DMS53 treated with DMSO at 0.1 percent for 48 hours (cell line): ENCODE data around the gene GNB3.
A peak's percentile ranks its signal among the peaks of the same experiment; 100 is the strongest.
"Not testable (repeated sequence)": the region's sequence is repeated elsewhere in the genome, so short reads cannot be mapped to it uniquely, and the experiment has no call there.

ENCODE experiments used
- DNase-seq: peaks from one replicate; lab custom pipeline; 2025; ENCODE audit not compliant: unreplicated experiment; lab: John Stamatoyannopoulos, UW

The GNB3 gene

DNA sequence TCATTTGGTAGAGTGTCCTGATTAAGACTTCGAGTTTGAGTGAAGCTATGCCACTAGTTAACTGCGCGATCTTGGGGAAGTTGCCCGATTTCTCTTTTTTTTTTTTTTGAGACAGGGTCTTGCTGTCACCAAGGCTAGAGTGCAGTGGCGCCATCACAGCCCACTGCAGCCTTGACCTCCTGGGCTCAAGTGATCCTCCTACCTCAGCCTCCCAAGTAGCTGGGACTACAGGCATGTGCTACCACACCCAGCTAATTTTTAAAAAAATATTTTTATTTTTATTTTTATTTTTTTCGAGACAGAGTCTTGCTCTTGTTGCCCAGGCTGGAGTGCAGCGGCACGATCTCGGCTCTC, 33.3 kb downstream of the GNB3 start:
- DNase-seq, result not testable (repeated sequence)

DNA sequence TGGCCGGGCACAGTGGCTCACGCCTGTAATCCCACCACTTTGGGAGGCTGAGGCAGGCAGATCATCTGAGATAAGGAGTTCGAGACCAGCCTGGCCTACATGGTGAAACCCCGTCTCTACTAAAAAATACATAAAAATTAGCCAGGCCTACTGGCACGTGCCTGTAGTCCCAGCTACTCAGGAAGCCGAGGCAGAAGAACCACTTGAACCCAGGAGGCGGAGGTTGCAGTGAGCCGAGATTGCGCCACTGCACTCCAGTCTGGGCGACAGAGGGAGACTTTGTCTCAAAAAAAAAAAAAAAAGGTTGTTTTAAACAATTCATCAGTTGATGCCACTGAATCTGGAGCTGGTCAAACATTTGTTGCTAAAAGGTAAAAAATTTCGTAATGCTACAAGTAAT, 39.1 kb downstream of the GNB3 start:
- DNase-seq, result not testable (repeated sequence)

DNA sequence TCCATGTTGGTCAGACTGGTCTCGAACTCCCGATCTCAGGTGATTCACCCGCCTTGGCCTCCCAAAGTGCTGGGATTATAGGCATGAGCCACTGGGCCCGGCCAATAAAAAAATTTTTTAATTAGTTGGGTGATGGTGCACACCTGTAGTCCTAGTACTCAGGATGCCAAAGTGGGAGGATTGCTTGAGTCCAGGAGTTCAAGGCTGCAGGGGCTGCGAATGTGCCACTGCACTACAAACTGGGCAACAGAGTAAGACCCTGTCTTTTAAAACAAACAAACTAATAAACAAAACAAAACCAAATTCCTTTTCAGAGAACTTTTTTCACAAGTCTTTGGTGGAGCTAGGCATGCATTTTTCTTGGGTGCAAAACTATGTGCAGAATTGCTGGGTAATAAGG, 42.5 kb downstream of the GNB3 start:
- DNase-seq, result no peak

DNA sequence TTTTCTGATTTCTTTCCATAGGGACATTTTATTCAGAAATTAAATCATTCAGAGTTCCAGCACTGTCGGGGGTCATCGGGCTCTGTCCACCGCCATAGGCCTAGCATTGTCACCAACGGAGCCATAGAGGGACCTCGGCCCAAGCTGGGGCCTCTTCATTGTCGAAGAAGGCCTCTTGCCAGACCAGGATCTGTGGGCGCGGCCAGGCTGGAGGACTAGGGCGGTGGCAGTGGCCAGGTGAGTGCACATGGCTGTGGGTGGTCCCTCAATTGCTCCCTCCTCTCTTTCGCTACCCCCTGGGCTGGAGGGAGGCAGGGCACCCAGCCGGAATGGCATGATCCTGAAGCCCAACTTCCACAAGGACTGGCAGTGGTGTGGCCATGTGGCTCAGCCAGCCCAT, 43.0 kb downstream of the GNB3 start:
- no peak for DNase-seq

DNA sequence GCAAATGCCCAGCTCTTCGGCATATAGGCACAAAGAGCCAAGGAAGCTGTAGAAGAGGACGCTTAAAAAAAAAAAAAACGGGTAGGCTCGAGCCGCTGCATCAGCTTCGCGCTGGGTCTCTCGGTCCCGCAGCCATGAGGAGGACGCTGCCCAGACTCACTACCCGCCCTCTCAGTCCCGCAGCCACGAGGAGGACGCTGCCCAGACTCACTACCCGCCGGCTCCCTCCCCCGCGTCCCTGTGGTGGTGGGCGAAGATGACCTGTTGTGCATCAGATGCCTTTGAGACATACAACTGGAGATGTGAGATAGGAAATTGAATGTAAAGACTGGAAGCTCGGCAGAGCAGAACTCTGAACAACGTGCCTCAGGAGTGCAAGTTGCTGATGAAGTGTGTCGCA, 43.8 kb downstream of the GNB3 start:
- no peak for DNase-seq

DNA sequence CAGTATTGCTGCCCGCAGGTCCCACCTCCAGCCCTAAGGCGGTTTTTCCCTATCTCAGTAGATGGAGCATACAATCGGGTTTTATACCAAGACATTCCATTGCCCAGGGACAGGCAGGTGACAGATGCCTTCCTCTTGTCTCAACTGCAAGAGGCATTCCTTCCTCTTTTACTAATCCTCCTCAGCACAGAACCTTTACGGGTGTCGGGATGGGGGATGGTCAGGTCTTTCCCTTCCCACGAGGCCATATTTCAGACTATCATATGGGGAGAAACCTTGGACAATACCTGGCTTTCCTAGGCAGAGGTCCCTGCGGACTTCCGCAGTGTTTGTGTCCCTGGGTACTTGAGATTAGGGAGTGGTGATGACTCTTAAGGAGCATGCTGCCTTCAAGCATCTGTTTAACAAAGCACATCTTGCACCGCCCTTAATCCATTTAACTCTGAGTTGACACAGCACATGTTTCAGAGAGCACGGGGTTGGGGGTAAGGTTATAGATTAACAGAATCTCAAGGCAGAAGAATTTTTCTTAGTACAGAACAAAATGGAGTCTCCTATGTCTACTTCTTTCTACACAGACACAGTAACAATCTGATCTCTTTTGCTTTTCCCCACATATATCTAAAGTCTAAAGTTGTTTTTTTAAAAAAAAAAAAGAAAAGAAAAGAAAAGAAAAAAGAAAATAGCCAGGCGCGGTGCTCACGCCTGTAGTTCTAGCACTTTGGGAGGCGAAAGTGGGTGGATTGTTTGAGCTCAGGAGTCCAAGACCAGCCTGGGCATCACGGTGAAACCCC, 45.7 kb downstream of the GNB3 start:
- not testable (repeated sequence) for DNase-seq

DNA sequence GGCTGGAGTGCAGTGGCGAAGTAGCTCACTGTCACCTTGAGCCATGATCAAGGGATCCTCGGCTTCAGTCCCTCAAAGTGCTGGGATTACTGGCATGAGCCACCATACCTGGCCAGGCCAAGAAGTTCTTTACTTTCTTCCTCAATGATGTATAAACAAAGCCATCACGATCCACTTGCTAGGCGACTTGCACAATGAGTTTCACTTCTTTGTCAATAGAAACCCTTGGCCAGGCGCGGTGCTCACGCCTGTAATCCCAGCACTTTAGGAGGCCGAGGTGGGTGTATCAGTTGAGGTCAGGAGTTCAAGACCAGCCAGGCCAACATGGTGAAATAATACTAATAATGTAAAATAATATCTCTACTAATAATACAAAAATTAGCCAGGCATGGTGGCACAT, 46.7 kb downstream of the GNB3 start:
- DNase-seq, result no peak

DNA sequence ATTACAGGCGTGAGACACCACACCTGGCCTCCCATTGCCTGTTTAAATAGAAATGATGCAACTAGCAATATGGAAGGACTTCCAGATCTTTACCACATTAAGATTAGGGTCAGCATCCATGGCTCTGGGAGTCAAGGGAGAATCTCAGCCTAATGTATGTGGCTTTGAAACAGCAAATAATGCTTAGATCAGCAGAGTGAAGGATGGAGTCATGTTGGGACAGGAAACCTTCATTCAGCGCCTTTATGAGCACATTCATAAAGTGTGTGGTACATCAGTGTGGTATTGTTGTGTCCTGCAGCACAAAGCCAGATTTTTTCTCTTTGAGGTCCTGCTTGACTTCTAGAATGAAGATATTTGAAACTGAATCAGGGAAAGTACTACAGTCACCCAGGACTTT, 47.6 kb downstream of the GNB3 start:
- no peak for DNase-seq

DNA sequence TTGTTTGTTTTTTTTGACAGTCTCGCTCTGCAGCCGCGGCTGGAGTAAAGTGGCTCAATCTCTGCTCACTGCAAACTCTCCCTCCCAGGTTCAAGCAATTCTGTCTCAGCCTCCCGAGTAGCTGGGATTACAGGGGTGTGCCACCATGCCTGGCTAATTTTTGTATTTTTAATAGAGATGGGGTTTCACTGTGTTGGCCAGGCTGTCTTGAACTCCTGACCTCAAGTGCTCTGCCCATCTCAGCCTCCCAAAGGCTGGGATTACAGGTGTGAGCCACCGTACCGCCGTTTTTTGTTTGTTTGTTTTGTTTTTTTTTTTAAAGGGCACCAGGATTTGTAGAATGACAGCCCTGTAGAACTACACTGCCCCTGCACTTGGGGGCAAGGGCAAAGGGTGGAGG, 48.1 kb downstream of the GNB3 start:
- DNase-seq, result not testable (repeated sequence)

DNA sequence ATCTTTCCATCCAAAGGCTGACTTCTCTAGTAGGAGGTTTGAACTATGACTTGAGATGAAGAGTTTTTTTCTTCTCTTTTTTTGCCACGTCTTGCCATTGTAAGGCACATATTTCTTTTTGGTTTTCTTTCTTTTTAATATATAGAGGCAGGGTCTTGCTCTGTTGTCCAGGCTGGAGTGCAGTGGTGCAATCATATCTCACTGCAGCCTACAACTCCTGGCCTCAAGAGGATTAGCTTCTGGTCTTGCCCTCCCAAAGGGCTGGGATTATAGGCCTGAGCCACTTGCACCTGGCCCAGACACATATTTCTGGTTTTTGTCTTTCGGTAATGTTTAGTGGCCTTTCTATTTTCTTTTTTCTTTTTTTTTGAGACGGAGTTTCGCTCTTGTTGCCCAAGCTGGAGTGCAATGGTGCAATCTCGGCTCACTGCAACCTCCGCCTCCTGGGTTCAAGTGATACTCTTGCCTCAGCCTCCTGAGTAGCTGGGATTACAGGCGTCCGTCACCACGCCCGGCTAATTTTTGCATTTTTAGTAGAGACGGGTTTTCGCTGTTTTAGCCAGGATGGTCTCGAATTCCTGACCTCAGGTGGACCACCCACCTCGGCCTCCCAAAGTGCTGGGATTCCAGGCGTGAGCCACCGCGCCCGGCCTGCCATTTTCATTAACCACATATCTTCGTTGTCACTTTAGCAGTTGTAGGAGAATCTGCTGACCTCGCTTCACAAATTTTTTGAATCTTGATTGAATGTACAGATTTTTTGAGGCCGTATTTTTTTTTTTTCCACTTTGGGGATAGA, 49.2 kb downstream of the GNB3 start:
- not testable (repeated sequence) for DNase-seq

DNA sequence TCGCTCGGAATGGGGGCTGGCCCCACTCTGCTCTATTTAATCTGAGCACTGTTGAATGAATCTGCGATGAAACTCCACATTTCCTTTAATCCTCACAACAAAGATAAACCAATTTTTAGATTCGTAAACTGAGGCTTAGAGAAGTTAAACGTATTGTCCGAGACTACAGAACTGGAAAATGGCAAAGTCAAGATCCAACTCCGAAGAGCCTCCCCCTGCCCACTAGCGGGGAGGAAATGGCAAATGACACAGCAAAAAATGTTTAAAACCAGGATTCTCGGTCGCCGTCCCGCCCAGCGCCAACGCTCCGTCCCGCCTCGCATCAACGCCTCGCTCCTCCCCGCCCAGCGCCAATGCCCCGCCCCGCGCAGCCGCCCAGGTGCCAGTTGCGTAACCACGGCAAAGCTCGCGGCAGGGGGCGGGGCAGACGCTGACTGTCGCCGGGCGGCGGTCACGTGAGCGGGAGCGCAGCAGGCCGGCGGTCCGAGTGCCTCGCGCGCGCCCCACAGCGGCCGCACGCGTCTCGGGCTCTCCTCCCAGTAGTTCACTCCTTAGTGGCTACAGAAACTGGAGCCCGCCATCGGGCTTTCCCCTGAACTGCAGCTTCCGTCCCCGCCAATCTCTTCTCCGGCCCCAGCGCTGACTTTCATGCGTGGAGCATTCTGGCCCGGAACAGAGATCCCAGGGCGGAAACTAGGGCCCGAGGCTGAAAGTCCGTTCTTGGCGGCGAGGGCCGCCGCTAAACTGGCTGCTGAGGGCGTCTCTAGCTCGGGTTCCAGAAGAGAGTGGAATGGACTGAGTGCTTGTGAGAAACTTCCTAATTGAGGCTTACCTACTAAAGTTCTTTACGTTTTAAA, 50.3 kb downstream of the GNB3 start:
- DNase-seq, result peak; percentile 100

DNA sequence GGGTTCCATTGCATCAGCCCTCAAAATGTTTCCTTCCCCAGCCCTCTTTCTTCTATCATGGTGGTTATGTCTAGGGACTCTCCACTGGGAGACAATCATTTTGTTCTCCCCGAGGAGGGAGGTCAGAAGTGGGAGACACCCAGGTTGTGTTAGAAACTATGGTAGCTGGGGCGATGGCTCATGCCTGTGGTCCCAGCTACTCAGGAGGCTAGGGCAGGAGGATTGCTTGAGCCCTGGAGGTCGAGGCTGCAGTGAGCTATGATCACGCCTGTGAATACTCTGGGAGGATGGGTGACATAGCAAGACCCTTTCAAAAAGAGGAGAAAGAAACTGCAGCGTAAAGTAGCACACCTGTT, 50.9 kb downstream of the GNB3 start:
- DNase-seq, result no peak

DNA sequence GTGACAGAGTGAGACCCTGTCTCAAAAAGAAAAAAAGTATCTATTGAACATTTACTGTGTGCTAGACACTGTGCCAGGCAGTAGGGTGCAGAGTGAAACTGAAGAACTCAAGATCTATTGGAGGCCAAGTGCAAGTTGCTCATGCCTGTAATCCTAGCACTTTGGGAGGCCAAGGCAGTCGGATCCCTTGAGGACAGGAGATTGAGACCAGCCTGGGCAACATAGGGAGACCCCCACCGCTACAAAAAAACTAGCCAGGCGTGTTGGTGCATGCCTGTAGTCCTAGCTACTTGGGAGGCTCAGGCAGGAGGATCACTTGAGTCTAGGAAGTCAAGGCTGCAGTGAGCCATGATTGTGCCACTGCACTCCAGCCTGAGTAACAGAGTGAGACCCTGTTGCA, 52.0 kb downstream of the GNB3 start:
- DNase-seq, result not testable (repeated sequence)

DNA sequence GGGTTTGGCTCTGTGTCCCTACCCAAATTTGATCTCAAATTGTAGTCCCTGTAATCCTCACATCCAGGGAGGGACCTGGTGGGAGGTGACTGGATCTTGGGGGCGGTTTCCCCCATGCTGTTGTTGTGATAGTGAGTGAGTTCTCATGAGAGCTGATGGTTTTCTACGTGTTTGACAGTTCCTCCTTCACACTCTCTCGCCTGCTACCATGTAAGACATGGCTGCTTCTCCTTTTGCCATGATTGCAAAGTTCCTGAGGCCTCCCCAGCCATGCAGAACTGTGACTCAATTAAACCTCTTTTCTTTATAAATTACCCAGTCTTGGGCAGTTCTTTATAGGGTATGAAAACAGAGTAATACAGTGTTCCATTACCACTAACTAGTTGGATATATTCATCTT, 53.6 kb downstream of the GNB3 start:
- DNase-seq, result no peak
